Peyer's patch (tissue), 4 donors: ENCODE data around the gene RBM23.

Experiments used
- CTCF ChIP-seq, 6 experiments: fragments of 450-650 bp in 4 of 6; fragments of 200-600 bp in 2 of 6; sonication (generic) in 1 of 6; IDR thresholded peaks; one replicate each; pipeline ENCODE4 v1.5.1; 2017 to 2019; ENCODE audit warnings: antibody characterized with exemption in 6 of 6, mild to moderate bottlenecking in 3 of 6, moderate library complexity in 1 of 6
- POLR2A ChIP-seq, 2 donors: fragments of 450-650 bp; IDR thresholded peaks; one replicate each; pipeline ENCODE4 v1.5.1; 2017; ENCODE audit warnings: antibody characterized with exemption in 2 of 2, mild to moderate bottlenecking in 2 of 2, moderate library complexity in 2 of 2

- TF ChIP-seq POLR2A (IDR thresholded peaks at IDR 0.05) (no peak), CTCF (IDR thresholded peaks at IDR 0.05) (no peak)
These were observed 12.9 kb downstream of the RBM23 start for GRCh38 chr14:22906073-22906472.
